T-helper 1 cell treated with Interleukin-12 subunit alpha and Interleukin-12 subunit beta and Interleukin-4 antibody, amounts not matched to agents 30 μg/mL and 1 μg/mL, for 36 hours (primary cell): ENCODE data around the gene EDIL3.
"Not testable (repeated sequence)": the region's sequence is repeated elsewhere in the genome, so short reads cannot be mapped to it uniquely, and the experiment has no call there.

Experiments used
- H3K27ac Mint-ChIP-seq: one replicate; pipeline ENCODE4 v1.8.0; 2021; ENCODE audit warnings: mild to moderate bottlenecking, mixed read lengths
- H3K27me3 Mint-ChIP-seq: one replicate; pipeline ENCODE4 v1.8.0; 2021; ENCODE audit warnings: low read depth, mixed read lengths
- H3K36me3 Mint-ChIP-seq: one replicate; pipeline ENCODE4 v1.8.0; 2021; ENCODE audit warnings: low read depth, mixed read lengths
- H3K4me1 Mint-ChIP-seq: one replicate; pipeline ENCODE4 v1.8.0; 2021; ENCODE audit warnings: low read depth, mixed read lengths
- H3K4me3 Mint-ChIP-seq: one replicate; pipeline ENCODE4 v1.8.0; 2021; ENCODE audit warnings: mild to moderate bottlenecking, moderate library complexity, mixed read lengths
- H3K9me3 Mint-ChIP-seq: one replicate; pipeline ENCODE4 v1.8.0; 2021; ENCODE audit warnings: mixed read lengths

The EDIL3 gene

DNA sequence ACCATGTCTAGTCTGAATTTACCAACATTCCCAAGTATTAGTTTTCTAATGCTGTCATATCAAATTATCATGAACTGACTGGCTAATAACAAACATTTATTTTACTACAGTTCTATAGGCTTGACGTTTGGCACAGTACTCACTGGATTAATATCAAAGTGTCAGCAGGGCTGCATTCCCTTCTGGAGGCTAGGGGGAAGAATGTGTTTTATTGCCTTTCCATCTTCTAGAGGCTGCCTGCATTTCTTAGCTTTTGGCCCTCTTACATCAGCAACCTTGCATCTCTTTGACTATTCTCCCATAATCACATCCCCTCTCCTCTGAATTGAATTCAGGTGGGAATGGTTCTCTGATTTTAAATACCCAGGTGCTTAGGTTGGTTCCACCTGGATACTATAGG is 84.7 kb downstream of the EDIL3 start:
- no peak overlapping the region for H3K4me3 Mint-ChIP-seq
- H3K27ac Mint-ChIP-seq = no peak overlapping the region
- no peaks in the 10 kb centered on the region for H3K4me1 Mint-ChIP-seq
- no peaks in the 10 kb centered on the region for H3K27me3 Mint-ChIP-seq
- no peaks in the 10 kb centered on the region for H3K36me3 Mint-ChIP-seq
- H3K9me3 Mint-ChIP-seq = no peaks in the 10 kb centered on the region

DNA sequence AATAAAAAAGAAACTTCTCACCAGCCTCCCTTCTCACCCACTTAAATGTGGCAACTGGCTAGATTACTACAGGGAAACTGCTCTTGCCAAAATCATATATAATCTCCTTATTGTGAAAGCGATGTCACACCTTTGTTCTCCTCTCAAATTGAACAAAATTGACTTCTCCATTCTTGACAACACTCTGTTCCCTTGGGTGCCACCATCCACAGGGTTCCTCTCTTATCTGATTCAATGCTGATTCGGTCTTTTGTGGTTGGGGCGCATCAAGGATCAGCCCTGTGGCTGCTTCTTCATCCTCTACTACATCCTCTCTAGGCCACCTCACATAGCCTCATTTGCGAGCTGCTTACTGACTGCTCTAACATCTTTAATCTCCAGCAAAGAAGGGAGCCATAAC is 86.1 kb downstream of the EDIL3 start:
- H3K4me3 Mint-ChIP-seq = no peak overlapping the region
- H3K9me3 Mint-ChIP-seq = no peaks in the 10 kb centered on the region
- no peaks in the 10 kb centered on the region for H3K4me1 Mint-ChIP-seq
- no peaks in the 10 kb centered on the region for H3K27me3 Mint-ChIP-seq
- no peaks in the 10 kb centered on the region for H3K36me3 Mint-ChIP-seq
- no peak overlapping the region for H3K27ac Mint-ChIP-seq

DNA sequence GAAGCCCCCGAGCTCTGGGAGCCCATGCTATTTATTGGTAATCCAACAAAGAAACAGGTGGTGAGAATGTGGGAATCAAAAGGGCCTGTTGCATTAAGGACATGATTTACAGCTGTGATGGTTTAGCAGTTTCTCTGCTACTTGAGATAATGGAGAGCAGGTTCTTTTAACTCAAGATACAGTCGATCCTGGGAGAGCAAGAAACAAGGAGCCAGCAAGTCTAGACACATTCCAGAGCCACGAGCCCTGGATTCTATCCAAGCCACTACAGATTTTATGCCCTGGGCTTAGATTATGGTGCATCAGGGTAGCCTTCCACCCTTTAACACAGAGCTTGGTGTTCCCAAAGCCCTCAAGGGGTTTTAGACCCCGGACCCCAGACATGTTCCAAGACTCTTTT is 87.0 kb downstream of the EDIL3 start:
- not testable (repeated sequence) for H3K4me1 Mint-ChIP-seq, H3K4me3 Mint-ChIP-seq, H3K36me3 Mint-ChIP-seq, H3K9me3 Mint-ChIP-seq, H3K27me3 Mint-ChIP-seq, H3K27ac Mint-ChIP-seq

DNA sequence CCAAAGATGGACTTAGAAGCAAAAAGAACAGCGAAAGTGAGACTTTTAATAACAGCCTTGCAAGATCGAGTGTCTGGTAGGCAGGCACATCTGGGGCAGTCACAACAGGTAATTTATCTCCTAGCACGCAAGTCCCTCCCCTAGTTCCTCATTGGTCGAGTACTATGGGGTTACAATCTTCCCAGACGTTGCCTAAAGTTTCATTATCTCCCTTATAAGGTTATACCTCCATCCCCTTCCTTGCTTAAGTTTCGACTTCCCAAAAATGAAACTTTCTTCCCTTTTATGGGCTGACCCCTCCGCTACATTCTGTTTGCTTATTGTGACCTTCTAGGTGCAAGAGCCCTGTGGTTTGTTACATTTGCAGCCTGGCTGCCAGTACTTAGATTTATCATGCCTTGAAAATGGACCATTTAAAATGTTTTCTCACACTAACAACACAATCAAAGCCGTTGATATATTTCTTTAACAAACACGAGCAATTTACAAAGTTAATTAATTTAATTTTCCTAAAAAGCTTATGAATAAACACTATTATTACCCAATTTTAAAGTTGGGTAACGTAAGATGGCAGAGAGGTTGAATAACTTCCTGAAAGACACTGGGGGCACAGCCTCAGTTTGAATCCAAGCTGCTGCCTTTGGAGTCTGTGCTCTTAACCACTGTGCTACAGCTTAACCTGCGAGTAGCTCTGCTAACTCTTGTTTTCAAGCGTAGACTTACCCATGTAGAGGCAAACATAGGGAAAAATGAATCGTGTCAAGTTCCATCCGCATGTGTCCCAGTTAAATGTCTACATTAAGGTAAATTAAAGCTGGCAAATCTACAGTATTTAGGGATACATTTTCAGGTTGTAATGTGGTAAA is 91.7 kb downstream of the EDIL3 start:
- Mint-ChIP-seq H3K27me3 (no peaks in the 10 kb centered on the region), H3K36me3 (no peaks in the 10 kb centered on the region), H3K27ac (no peak overlapping the region), H3K4me3 (no peak overlapping the region), H3K9me3 (no peaks in the 10 kb centered on the region), H3K4me1 (no peaks in the 10 kb centered on the region)

DNA sequence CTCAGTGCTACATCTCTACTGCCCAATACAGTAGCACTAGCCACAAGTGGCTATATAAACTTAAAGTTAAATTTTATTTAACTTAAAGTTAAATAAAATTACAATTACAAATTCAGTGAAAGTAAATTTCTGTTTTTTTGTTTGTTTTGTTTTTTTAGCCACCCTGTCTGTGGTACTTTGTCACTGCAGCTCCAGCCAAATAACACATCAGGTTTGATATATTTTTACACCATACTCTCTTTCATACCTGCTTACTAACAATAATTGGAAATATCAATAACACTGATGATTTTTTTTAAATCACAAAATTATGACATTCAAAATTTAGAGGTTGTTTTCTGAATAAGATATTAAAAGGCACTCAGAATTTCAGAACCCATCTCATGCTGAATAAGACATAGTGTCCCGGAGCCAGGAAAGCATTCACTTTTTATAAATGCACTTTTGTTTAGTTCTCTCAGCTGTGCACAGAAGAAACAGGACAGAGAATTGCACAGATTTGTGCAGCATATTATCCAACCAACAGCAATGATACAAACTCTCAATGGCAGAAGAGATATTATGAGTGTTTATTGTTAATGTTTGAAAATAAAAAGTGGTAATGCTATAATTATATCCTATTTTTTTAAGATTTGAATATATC is 92.6 kb downstream of the EDIL3 start:
- Mint-ChIP-seq H3K27ac (no peak overlapping the region), H3K27me3 (no peaks in the 10 kb centered on the region), H3K4me3 (no peak overlapping the region)

DNA sequence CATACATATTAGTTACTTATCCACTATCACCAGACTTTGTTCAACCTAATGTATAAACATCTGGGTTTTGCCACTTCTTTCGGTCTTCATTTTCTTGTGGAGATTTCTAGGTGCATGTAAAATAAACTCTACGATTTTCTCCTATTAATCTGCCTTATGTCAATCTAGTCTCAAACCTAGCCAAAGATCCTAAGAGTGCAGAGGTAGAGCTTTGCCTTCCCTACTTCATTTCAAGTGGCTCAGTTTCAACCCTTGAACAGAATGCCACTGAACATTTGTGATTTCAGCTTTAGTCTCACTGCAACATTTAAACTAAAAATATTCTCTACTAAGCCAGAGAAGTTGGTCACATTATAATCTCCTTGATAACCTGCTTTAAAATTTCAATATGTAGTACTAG is 94.0 kb downstream of the EDIL3 start:
- no peak overlapping the region for H3K27ac Mint-ChIP-seq
- H3K27me3 Mint-ChIP-seq = no peaks in the 10 kb centered on the region
- H3K4me1 Mint-ChIP-seq = no peaks in the 10 kb centered on the region
- no peaks in the 10 kb centered on the region for H3K9me3 Mint-ChIP-seq
- no peaks in the 10 kb centered on the region for H3K36me3 Mint-ChIP-seq
- no peak overlapping the region for H3K4me3 Mint-ChIP-seq

More for the DNA sequence above, 92.6 kb downstream of the EDIL3 start:
- H3K9me3 Mint-ChIP-seq = no peaks in the 10 kb centered on the region
- no peaks in the 10 kb centered on the region for H3K4me1 Mint-ChIP-seq
- H3K36me3 Mint-ChIP-seq = no peaks in the 10 kb centered on the region

DNA sequence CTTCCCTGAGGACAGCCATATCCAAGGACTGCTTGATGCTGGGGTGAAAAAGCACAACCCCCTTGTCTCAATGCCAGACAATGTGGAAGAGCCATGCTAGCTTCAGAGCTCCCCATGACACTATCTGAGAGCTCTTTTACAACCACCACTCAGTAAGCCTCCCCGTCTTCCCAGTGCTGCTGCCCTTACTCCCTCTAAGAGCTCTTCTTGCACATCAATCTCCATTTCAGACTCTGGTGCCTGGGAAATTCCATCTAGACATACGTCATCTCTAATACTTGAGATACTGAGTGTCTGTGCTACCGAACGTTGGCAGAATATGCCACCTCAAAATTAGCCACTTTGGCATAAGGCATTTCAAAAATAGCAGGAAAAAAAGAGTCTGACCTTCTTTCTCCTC is 94.5 kb downstream of the EDIL3 start:
- no peaks in the 10 kb centered on the region for H3K27me3 Mint-ChIP-seq
- no peak overlapping the region for H3K27ac Mint-ChIP-seq
- H3K4me1 Mint-ChIP-seq = no peaks in the 10 kb centered on the region
- no peak overlapping the region for H3K4me3 Mint-ChIP-seq
- no peaks in the 10 kb centered on the region for H3K36me3 Mint-ChIP-seq
- no peaks in the 10 kb centered on the region for H3K9me3 Mint-ChIP-seq

DNA sequence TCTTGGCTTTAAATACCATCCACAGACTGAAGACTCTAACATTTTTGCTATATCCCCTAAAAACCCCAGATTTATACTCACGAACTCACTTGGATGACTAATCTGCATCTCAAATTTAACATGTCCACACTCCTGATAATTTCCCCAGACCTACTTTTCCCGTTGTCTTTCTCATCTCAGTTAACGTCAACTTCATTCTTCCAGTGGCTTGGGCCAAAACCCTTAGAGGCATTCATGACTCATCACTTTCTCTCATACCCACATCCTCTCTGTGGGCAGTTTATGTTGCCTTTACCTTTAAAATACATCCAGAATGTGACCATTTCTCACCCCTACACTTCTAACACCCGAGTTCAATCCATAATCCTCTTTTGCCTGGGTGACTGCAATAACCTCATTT is 96.7 kb downstream of the EDIL3 start:
- Mint-ChIP-seq H3K4me1 (no peaks in the 10 kb centered on the region), H3K36me3 (no peaks in the 10 kb centered on the region), H3K27me3 (no peaks in the 10 kb centered on the region), H3K4me3 (no peak overlapping the region), H3K9me3 (no peaks in the 10 kb centered on the region), H3K27ac (no peak overlapping the region)

DNA sequence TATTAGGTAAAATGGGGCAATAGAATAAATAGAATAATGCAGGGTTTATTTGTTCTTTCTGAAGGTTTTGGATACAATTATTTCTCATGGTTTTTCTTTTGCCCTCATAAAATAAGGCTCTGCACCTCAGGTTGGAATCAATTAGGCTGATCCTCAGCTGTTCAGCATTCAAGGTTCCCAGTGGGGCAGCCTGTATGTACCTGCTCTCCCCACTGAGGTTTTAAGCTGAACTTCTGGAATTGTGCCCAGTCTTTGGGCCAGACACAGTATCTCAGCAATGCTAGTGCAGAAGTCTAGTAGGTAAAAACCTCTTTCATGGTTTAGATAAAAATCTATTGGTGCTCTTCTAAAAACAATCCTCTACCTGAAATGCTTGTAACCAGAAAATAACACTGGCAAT is 98.0 kb downstream of the EDIL3 start:
- Mint-ChIP-seq H3K27ac (no peak overlapping the region), H3K27me3 (no peaks in the 10 kb centered on the region), H3K9me3 (no peaks in the 10 kb centered on the region), H3K4me3 (no peak overlapping the region), H3K4me1 (no peaks in the 10 kb centered on the region), H3K36me3 (no peaks in the 10 kb centered on the region)

DNA sequence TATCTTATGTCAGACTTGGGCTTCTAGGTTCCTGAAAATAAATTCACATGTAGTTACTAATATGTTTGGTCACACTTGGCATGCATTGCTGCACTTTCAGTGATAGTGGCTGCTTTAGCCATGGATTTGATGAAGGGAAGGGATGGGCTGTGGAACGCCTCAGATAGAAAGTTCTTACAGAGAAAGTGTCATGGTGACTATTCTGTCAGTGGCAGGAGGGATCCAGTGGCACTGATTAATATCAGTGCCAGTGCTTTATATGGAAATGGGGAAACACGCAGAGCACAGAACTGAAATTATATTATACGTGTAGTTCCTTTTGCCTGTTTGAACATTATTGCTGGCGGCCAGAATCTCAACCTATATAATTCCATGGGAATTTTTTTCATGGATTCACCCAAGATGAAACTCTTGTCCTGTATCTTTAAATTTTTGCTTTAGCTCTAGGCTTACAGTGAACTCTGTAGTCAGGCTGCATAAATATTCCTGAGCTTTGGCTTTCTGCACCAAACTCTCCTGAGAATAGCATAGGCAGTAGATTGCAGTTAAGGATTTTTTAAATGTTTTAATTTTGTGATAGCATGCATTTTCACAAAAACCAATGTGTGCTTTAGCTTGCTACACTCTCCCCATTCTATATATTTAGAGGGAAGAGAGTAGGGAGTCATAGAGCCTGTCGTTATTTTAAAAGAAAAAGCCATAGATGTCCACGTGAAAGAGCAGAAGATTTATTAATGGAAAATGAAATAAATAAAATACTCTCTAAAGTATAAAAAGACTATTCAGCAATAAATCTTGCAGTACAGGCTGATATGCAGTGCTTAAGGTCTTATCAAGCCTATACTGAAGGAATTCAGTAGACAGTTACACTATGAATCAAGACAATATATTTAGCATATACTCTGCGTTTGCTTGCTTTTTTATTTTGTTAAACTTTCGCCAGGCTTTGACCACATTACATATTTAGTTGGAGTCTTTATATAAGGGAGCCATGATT is 98.7 kb downstream of the EDIL3 start:
- Mint-ChIP-seq H3K27ac (no peak overlapping the region), H3K36me3 (no peaks in the 10 kb centered on the region), H3K9me3 (no peaks in the 10 kb centered on the region), H3K4me3 (no peak overlapping the region), H3K27me3 (no peaks in the 10 kb centered on the region), H3K4me1 (no peaks in the 10 kb centered on the region)

DNA sequence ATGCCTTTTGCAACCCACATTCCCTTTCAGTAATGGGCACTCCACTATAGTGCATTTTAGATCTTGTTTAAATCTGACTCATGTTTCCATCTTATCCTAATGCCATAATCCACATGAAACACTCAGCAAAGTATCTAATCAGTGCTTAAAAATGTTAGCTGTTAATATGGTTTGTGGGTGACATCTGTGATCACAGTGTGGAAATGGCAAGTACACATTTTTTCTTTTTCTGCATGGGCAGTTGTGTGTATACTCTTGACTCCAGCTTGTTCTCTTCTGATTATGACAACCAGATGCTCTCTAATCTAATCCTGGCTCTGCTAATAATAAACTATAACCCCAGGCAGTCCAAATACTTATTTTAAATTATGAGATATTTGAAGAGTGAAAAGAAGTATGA is 103.3 kb downstream of the EDIL3 start:
- Mint-ChIP-seq H3K27ac (no peak overlapping the region), H3K9me3 (no peaks in the 10 kb centered on the region), H3K36me3 (no peaks in the 10 kb centered on the region), H3K4me3 (no peak overlapping the region), H3K4me1 (no peaks in the 10 kb centered on the region), H3K27me3 (no peaks in the 10 kb centered on the region)

DNA sequence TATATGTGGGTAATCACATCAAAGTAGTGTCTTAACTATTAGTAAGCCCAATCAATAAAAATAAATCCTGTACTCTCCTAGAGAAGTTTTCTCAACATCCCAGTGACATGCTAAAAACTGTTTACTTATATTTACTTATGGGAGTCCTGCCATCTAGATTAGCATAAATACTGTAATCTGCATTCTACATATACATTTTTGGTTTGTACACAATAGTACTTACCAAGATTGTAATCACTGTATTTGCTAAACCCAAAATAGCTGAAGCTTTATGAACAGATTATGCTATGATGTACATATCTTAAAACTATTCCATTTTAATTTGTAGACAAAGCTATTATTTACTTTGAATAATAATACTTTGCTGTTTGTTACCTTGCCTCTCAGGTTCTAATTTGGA is 105.4 kb downstream of the EDIL3 start:
- no peaks in the 10 kb centered on the region for H3K27me3 Mint-ChIP-seq

DNA sequence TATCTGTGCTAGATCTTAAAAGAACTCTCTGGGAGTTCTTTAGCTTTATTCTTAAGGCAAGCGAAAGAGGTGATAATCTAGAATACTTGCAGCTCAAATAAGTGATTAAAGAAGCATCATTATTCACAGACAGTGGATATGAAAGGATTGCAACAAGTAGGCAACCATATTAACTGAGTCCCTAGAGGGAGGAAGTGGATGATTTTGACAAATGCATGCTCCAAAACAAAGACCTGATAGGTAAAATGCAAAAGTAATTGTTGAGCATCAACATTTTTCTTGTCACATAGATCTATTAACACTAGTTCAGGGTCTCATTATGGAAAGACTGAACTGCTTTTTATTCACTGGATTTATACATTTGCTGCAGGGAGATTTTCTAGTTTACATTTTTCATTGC is 109.1 kb downstream of the EDIL3 start:
- H3K9me3 Mint-ChIP-seq = no peaks in the 10 kb centered on the region
- no peaks in the 10 kb centered on the region for H3K36me3 Mint-ChIP-seq
- no peak overlapping the region for H3K4me3 Mint-ChIP-seq
- H3K27ac Mint-ChIP-seq = no peak overlapping the region
- H3K4me1 Mint-ChIP-seq = no peaks in the 10 kb centered on the region
- no peaks in the 10 kb centered on the region for H3K27me3 Mint-ChIP-seq

More for the DNA sequence above, 105.4 kb downstream of the EDIL3 start:
- H3K4me1 Mint-ChIP-seq = no peaks in the 10 kb centered on the region
- H3K4me3 Mint-ChIP-seq = no peak overlapping the region
- no peaks in the 10 kb centered on the region for H3K36me3 Mint-ChIP-seq
- no peak overlapping the region for H3K27ac Mint-ChIP-seq
- no peaks in the 10 kb centered on the region for H3K9me3 Mint-ChIP-seq

DNA sequence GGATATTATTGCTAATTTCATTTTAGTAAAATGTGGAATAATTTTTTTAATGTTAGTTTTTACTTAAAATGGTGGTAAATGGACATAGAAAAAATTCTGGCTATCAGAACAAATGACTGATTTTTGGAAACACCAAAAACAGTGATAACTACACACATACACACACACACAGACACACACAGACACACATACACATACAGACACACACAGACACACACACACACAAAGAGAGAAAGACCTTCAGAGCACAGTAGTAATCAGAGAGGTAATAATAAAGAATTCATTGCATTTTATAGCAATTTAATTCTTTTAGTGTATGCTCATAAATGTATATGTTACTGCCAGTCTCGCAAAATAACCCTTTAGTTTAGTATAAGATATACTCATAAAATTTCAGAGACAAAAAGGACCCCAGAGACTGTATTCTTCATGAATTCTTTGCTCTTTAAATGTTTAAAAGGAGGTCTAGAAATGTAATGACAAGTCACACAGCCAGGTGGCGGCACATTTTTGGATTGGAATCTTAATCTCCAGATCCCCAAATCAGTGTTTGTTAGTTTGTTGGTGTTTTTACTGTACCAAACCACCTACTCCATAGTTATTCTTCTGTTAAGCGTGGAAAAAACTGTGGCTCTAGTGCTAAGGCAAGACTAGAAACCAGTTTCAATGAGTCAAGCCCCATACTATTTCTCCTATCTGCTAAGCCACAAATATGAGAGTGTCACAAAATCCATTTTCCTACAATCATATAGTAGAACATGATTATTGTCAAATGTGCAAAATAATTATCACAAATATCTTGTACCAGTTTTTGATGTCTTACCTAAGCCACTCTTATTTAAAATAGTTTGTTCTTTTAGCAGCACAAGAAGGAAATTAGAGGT is 109.9 kb downstream of the EDIL3 start:
- no peaks in the 10 kb centered on the region for H3K27me3 Mint-ChIP-seq
- no peak overlapping the region for H3K27ac Mint-ChIP-seq
- H3K4me3 Mint-ChIP-seq = no peak overlapping the region
- no peaks in the 10 kb centered on the region for H3K36me3 Mint-ChIP-seq
- H3K9me3 Mint-ChIP-seq = no peaks in the 10 kb centered on the region
- H3K4me1 Mint-ChIP-seq = no peaks in the 10 kb centered on the region
